ENCODE data around the gene SYNE3. TPM values are rescaled to one million over a fixed set of nuclear protein-coding genes. Genes with fewer than 3 reads are reported as not detected.
A peak's percentile ranks its signal among the peaks of the same experiment; 100 is the strongest.

The SYNE3 gene
- total and polyA plus RNA-seq, 10 of the 15 experiments (the other 5 are each of a cell fraction or from before 2014, with no cell fraction given) = 1.4 to 44.1 (median 13.4) TPM

GRCh38 chr14:95504135-95505029 lies 12.1 kb downstream of the SYNE3 start (continued):
- TF ChIP-seq TCF3 (IDR thresholded peaks at IDR 0.05; ENCODE audit: borderline replicate concordance, insufficient read depth, low read depth, low read length) = no peak
- TF ChIP-seq NBN (IDR thresholded peaks at IDR 0.05) = 0 out of 2 replicates have a peak, but pooled peaks have one; percentile 30
- no peak for TF ChIP-seq E2F4 (IDR thresholded peaks at IDR 0.05; ENCODE audit: low read depth, low read length)
- TF ChIP-seq CHD4 (IDR thresholded peaks at IDR 0.05) = no peak
- no peak for TF ChIP-seq BRCA1 (IDR thresholded peaks at IDR 0.05; ENCODE audit: low read depth, low read length)
- TF ChIP-seq, protein P1, sequence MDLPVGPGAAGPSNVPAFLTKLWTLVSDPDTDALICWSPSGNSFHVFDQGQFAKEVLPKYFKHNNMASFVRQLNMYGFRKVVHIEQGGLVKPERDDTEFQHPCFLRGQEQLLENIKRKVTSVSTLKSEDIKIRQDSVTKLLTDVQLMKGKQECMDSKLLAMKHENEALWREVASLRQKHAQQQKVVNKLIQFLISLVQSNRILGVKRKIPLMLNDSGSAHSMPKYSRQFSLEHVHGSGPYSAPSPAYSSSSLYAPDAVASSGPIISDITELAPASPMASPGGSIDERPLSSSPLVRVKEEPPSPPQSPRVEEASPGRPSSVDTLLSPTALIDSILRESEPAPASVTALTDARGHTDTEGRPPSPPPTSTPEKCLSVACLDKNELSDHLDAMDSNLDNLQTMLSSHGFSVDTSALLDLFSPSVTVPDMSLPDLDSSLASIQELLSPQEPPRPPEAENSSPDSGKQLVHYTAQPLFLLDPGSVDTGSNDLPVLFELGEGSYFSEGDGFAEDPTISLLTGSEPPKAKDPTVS (IDR thresholded peaks at IDR 0.05; ENCODE audit: low read depth, low read length) = peak; percentile 60; the same call in 1 of the 2 replicates
- no peak for TF ChIP-seq SMAD1 (IDR thresholded peaks at IDR 0.05; ENCODE audit: low read depth, partially characterized antibody)
- TF ChIP-seq, protein P2, sequence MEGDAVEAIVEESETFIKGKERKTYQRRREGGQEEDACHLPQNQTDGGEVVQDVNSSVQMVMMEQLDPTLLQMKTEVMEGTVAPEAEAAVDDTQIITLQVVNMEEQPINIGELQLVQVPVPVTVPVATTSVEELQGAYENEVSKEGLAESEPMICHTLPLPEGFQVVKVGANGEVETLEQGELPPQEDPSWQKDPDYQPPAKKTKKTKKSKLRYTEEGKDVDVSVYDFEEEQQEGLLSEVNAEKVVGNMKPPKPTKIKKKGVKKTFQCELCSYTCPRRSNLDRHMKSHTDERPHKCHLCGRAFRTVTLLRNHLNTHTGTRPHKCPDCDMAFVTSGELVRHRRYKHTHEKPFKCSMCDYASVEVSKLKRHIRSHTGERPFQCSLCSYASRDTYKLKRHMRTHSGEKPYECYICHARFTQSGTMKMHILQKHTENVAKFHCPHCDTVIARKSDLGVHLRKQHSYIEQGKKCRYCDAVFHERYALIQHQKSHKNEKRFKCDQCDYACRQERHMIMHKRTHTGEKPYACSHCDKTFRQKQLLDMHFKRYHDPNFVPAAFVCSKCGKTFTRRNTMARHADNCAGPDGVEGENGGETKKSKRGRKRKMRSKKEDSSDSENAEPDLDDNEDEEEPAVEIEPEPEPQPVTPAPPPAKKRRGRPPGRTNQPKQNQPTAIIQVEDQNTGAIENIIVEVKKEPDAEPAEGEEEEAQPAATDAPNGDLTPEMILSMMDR (IDR thresholded peaks at IDR 0.05 in 2 of 3, conservative IDR thresholded peaks at IDR 0.05 in 1 of 3; ENCODE audit: control insufficient read depth in 2 of 3, extremely low read depth in 1 of 3, insufficient read depth in 1 of 3, low read depth in 3 of 3, low read length in 3 of 3) = no peak
- TF ChIP-seq, protein P3, sequence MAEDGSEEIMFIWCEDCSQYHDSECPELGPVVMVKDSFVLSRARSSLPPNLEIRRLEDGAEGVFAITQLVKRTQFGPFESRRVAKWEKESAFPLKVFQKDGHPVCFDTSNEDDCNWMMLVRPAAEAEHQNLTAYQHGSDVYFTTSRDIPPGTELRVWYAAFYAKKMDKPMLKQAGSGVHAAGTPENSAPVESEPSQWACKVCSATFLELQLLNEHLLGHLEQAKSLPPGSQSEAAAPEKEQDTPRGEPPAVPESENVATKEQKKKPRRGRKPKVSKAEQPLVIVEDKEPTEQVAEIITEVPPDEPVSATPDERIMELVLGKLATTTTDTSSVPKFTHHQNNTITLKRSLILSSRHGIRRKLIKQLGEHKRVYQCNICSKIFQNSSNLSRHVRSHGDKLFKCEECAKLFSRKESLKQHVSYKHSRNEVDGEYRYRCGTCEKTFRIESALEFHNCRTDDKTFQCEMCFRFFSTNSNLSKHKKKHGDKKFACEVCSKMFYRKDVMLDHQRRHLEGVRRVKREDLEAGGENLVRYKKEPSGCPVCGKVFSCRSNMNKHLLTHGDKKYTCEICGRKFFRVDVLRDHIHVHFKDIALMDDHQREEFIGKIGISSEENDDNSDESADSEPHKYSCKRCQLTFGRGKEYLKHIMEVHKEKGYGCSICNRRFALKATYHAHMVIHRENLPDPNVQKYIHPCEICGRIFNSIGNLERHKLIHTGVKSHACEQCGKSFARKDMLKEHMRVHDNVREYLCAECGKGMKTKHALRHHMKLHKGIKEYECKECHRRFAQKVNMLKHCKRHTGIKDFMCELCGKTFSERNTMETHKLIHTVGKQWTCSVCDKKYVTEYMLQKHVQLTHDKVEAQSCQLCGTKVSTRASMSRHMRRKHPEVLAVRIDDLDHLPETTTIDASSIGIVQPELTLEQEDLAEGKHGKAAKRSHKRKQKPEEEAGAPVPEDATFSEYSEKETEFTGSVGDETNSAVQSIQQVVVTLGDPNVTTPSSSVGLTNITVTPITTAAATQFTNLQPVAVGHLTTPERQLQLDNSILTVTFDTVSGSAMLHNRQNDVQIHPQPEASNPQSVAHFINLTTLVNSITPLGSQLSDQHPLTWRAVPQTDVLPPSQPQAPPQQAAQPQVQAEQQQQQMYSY (CRISPR knock-in tag; IDR thresholded peaks at IDR 0.05) = no peak
- no peak for TF ChIP-seq SMAD5 (IDR thresholded peaks at IDR 0.05; ENCODE audit: low read depth)
- TF ChIP-seq KDM1A (IDR thresholded peaks at IDR 0.05; ENCODE audit: borderline replicate concordance) = no peak
- TF ChIP-seq RAD21 (IDR thresholded peaks at IDR 0.05; ENCODE audit: insufficient read depth, low read depth, low read length) = no peak
- TF ChIP-seq TAF1 (IDR thresholded peaks at IDR 0.05; ENCODE audit: borderline replicate concordance, low read depth, low read length) = no peak
- TF ChIP-seq BCLAF1 (IDR thresholded peaks at IDR 0.05) = no peak
- no peak for TF ChIP-seq ZNF217 (IDR thresholded peaks at IDR 0.05)

Measured in GM12878 (cell line).